Chondrocyte (in vitro differentiated cells): ENCODE measurements around the gene CITED2. TPM values are rescaled to one million over a fixed set of nuclear protein-coding genes. Genes with fewer than 3 reads are reported as not detected.

ENCODE experiments used
- DNase-seq: peaks from one replicate; pipeline ENCODE4 v3.0.0; 2021; ENCODE audit warnings: mixed read lengths, low spot score
- H3K27ac Mint-ChIP-seq: one replicate; pipeline ENCODE4 v1.8.0; 2021; ENCODE audit warnings: mild to moderate bottlenecking, moderate library complexity, mixed read lengths; ENCODE audit not compliant: unreplicated experiment
- H3K27me3 Mint-ChIP-seq: 2 replicates; pipeline ENCODE4 v1.8.0; 2021; ENCODE audit warnings: low read depth, mixed read lengths
- H3K36me3 Mint-ChIP-seq: 2 replicates; pipeline ENCODE4 v1.8.0; 2021; ENCODE audit warnings: low read depth, mixed read lengths
- H3K4me1 Mint-ChIP-seq: 2 replicates; pipeline ENCODE4 v1.8.0; 2021; ENCODE audit warnings: low read depth, mild to moderate bottlenecking, mixed read lengths
- H3K4me3 Mint-ChIP-seq: one replicate; pipeline ENCODE4 v1.8.0; 2021; ENCODE audit warnings: mild to moderate bottlenecking, moderate library complexity, mixed read lengths; ENCODE audit not compliant: unreplicated experiment
- H3K9me3 Mint-ChIP-seq: 2 replicates; pipeline ENCODE4 v1.8.0; 2021; ENCODE audit warnings: low read depth, mixed read lengths
- total RNA-seq: library from RNA; stranded (reverse); gene quantifications from 3 replicates; pipeline ENCODE4 v1.2.1, GENCODE V29; 2021
- TF ChIP-seq, protein P1 (sequence below): fragments of 200-600 bp; sonication (generic); IDR thresholded peaks from 2 replicates; pipeline ENCODE4 v1.5.0; 2021; ENCODE audit warnings: antibody characterized with exemption, mild to moderate bottlenecking, moderate library complexity

The CITED2 gene
- total RNA-seq, 1 donor from 2014 or later = 233 TPM

DNA sequence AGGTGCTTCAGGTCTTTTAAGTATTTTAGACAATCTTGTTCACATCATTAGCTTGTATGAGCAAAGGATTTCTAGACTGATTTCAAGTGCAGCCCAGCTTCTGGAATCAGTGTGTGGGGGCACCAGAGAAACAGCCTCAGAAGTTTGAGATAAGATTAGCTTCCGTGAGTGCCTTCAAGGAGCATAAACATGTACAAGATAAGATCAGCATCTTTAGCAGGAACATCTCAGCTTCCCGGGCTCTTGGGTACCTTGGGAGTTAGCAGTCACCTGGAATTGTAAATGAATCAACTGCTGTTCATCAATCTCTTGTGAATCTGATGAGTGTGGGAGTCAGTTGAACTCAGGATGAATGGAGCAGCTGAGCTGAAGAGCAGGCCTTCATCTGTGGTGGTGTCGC is 12.0 kb upstream of the CITED2 start:
- Mint-ChIP-seq H3K4me3 (no peak overlapping the region), H3K36me3 (peaks cover 2% of the 10 kb centered on the region), H3K27me3 (no peaks in the 10 kb centered on the region), H3K9me3 (peaks cover 4% of the 10 kb centered on the region), H3K27ac (no peak overlapping the region), H3K4me1 (peaks cover 15% of the 10 kb centered on the region)
- no peak for DNase-seq
- TF ChIP-seq, protein P1, sequence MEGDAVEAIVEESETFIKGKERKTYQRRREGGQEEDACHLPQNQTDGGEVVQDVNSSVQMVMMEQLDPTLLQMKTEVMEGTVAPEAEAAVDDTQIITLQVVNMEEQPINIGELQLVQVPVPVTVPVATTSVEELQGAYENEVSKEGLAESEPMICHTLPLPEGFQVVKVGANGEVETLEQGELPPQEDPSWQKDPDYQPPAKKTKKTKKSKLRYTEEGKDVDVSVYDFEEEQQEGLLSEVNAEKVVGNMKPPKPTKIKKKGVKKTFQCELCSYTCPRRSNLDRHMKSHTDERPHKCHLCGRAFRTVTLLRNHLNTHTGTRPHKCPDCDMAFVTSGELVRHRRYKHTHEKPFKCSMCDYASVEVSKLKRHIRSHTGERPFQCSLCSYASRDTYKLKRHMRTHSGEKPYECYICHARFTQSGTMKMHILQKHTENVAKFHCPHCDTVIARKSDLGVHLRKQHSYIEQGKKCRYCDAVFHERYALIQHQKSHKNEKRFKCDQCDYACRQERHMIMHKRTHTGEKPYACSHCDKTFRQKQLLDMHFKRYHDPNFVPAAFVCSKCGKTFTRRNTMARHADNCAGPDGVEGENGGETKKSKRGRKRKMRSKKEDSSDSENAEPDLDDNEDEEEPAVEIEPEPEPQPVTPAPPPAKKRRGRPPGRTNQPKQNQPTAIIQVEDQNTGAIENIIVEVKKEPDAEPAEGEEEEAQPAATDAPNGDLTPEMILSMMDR = no peak

DNA sequence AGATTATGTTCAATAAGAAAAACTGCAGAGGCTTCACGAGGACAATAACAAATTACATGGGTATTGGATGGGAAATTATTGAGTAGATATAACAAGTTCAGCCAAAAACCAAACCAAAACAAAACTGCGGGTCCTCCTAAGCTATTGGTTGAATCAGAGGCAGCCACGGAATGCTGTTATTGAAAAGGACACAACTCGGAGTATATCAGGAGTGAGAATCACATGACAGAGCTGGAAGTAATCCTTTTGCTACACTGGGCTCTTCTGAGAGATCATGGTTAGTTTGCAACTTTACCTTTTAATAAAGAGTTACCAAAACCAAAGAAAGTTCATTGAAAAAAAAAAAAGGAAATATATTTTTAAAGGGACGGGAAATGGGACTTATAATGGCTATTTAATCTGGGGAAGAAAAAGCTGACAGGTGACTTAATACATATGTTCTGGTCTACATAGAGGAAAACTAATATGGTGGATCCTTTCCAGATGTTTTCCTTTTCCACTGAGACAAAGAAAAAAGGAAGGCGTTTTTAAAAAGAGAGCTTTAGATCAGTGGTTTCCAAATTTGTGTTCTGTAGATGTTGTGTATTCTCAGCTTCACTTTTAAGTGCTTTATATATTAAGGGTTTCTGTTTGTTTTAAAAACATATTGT is 6.9 kb upstream of the CITED2 start:
- peaks cover 28% of the 10 kb centered on the region for H3K4me1 Mint-ChIP-seq
- H3K4me3 Mint-ChIP-seq = no peak overlapping the region
- H3K27ac Mint-ChIP-seq = no peak overlapping the region
- H3K36me3 Mint-ChIP-seq = peaks cover 2% of the 10 kb centered on the region
- H3K9me3 Mint-ChIP-seq = peaks cover 4% of the 10 kb centered on the region
- TF ChIP-seq, protein P1 = no peak
- DNase-seq = no peak
- H3K27me3 Mint-ChIP-seq = no peaks in the 10 kb centered on the region

DNA sequence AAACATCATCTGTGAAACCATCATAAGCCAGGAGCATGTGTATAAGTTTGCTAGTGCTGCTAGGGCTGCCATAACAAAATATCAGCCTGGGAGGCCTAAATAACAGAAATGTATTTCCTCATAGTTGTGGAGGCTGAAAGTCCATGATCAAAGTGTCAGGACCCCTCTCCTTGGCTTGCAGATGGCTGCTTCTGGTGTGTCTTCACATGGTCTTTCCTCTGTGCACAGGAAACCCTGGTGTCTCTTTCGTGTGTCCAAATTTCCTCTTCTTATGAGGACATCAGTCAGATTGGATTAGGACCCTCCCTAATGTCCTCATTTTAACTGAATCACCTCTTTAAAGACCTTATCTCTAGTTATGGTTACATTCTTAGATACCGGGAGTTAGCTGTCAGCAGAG is 6.2 kb upstream of the CITED2 start:
- Mint-ChIP-seq H3K27me3 (no peaks in the 10 kb centered on the region), H3K4me1 (peaks cover 33% of the 10 kb centered on the region), H3K27ac (no peak overlapping the region), H3K9me3 (peaks cover 4% of the 10 kb centered on the region), H3K36me3 (peaks cover 2% of the 10 kb centered on the region), H3K4me3 (no peak overlapping the region)
- no peak for DNase-seq
- TF ChIP-seq, protein P1 = no peak

DNA sequence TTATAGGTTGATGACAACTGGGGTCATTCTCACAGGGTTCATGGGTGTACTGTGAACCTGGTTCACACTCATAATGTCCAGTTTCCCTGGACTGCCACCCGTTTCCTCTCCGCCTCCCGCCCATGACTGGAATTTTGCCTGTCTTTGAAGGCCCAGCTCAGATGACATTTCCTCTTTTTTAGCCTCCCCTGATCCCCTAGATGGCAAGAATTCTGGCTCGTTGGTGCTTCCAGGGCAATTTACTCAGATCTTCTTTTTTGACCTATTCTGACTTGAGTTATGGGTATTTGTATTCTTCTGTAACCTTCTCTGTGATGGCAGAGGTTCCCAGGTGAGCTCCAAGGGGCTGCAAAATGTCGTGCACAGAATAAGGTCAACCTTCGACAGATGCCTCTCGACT is 5.7 kb upstream of the CITED2 start:
- no peak for DNase-seq
- peaks cover 2% of the 10 kb centered on the region for H3K36me3 Mint-ChIP-seq
- H3K27ac Mint-ChIP-seq = no peak overlapping the region
- no peaks in the 10 kb centered on the region for H3K27me3 Mint-ChIP-seq
- TF ChIP-seq, protein P1 = no peak
- H3K4me3 Mint-ChIP-seq = no peak overlapping the region
- H3K9me3 Mint-ChIP-seq = peaks cover 4% of the 10 kb centered on the region
- H3K4me1 Mint-ChIP-seq = peaks cover 33% of the 10 kb centered on the region

DNA sequence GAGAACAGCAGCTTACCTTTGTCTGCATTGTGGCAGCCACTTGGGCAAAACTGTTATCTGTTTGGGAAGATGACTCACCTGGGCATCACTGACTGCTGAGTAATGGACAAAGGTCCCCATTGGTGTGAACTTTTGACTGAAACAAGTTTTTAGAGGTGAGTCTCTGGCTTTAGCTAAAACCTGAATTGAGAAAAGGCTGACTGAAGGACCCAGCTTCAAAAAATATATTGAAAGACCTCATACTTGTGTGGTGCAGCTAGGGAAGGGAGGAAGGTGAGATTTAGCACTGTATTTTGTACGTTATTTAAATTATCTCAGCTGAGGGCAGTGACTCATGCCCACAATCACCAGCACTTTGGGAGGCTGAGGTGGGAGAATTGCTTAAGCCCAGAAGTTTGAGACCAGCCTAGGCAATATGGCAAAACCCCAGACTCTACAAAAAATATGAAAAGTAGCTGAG is 4.5 kb upstream of the CITED2 start:
- H3K27ac Mint-ChIP-seq = no peak overlapping the region

More for the DNA sequence above, 4.5 kb upstream of the CITED2 start:
- Mint-ChIP-seq H3K36me3 (peaks cover 7% of the 10 kb centered on the region), H3K27me3 (no peaks in the 10 kb centered on the region), H3K4me3 (no peak overlapping the region), H3K4me1 (peaks cover 28% of the 10 kb centered on the region), H3K9me3 (peaks cover 4% of the 10 kb centered on the region)
- TF ChIP-seq, protein P1 = no peak
- DNase-seq = no peak
